OCI-LY3 (cell line): ENCODE results near the gene CFAP251.

Source experiments
- H2AFZ ChIP-seq: fragments of 200-600, 300-600 bp; shearing (Covaris generic); 2 replicates; pipeline ENCODE4 v1.6.0; 2014; ENCODE audit warnings: antibody characterized with exemption, low read depth, low read length
- H3K27ac ChIP-seq: fragments of 200-600, 300-600 bp; sonication (generic); 2 replicates; pipeline ENCODE4 v1.5.1; 2014; ENCODE audit warnings: mild to moderate bottlenecking, low read length, moderate library complexity, mixed read lengths
- H3K27me3 ChIP-seq: fragments of 200-600, 300-600 bp; sonication (generic); 2 replicates; pipeline ENCODE4 v1.6.1; 2014; ENCODE audit warnings: low read depth, low read length, mixed read lengths
- H3K36me3 ChIP-seq: fragments of 200-600, 300-600 bp; sonication (generic); replicated peaks from 2 replicates; pipeline ENCODE3; 2014; ENCODE audit warnings: low read depth, low read length, mixed read lengths
- H3K4me1 ChIP-seq: fragments of 300-600, 200-600 bp; sonication (generic); 2 replicates; pipeline ENCODE4 v1.6.1; 2014; ENCODE audit warnings: low read length, mixed read lengths
- H3K4me2 ChIP-seq: fragments of 200-600, 300-600 bp; sonication (generic); 2 replicates; pipeline ENCODE4 v1.6.1; 2014; ENCODE audit warnings: low read length, mixed read lengths
- H3K4me3 ChIP-seq: fragments of 300-600, 200-600 bp; sonication (generic); 2 replicates; pipeline ENCODE4 v1.5.1; 2014; ENCODE audit warnings: antibody characterized with exemption, mild to moderate bottlenecking, low read length, moderate library complexity
- H3K79me2 ChIP-seq: fragments of 300-600, 200-600 bp; shearing (Covaris generic); 2 replicates; pipeline ENCODE4 v1.6.1; 2014; ENCODE audit warnings: mild to moderate bottlenecking, low read length, mixed read lengths
- H3K9ac ChIP-seq: fragments of 300-600, 200-600 bp; shearing (Covaris generic); 2 replicates; pipeline ENCODE4 v1.6.0; 2014; ENCODE audit warnings: mild to moderate bottlenecking, low read length, moderate library complexity
- H3K9me3 ChIP-seq: fragments of 200-600, 300-600 bp; shearing (Covaris generic); 2 replicates; pipeline ENCODE4 v1.6.1; 2014; ENCODE audit warnings: low read length, mixed read lengths; ENCODE audit not compliant: insufficient read depth
- H4K20me1 ChIP-seq: fragments of 200-600, 300-600 bp; sonication (generic); 2 replicates; pipeline ENCODE4 v1.6.1; 2016; ENCODE audit warnings: low read length, mixed read lengths; ENCODE audit not compliant: insufficient read depth
- EZH2phosphoT487 ChIP-seq: fragments of 200-600 bp; shearing (Covaris generic); IDR thresholded peaks from 2 replicates; pipeline ENCODE4 v1.6.1; 2018; ENCODE audit warnings: antibody characterized with exemption, mixed run types, low read depth
- TF ChIP-seq, protein P1 (sequence below): fragments of 200-600, 300-600 bp; sonication (generic); IDR thresholded peaks from 2 replicates; pipeline ENCODE4 v1.5.1; 2014; ENCODE audit warnings: antibody characterized with exemption, low read length, low read depth

The CFAP251 gene

GRCh38 chr12:121934309-121934664, 15.9 kb downstream of the CFAP251 start:
- no peaks in the 10 kb centered on the region for H3K9me3 ChIP-seq
- H3K4me2 ChIP-seq, result no peak overlapping the region
- H3K79me2 ChIP-seq, result no peaks in the 10 kb centered on the region
- TF ChIP-seq EZH2phosphoT487, result no peak
- TF ChIP-seq, protein P1, sequence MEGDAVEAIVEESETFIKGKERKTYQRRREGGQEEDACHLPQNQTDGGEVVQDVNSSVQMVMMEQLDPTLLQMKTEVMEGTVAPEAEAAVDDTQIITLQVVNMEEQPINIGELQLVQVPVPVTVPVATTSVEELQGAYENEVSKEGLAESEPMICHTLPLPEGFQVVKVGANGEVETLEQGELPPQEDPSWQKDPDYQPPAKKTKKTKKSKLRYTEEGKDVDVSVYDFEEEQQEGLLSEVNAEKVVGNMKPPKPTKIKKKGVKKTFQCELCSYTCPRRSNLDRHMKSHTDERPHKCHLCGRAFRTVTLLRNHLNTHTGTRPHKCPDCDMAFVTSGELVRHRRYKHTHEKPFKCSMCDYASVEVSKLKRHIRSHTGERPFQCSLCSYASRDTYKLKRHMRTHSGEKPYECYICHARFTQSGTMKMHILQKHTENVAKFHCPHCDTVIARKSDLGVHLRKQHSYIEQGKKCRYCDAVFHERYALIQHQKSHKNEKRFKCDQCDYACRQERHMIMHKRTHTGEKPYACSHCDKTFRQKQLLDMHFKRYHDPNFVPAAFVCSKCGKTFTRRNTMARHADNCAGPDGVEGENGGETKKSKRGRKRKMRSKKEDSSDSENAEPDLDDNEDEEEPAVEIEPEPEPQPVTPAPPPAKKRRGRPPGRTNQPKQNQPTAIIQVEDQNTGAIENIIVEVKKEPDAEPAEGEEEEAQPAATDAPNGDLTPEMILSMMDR, result no peak
- H3K9ac ChIP-seq, result no peak overlapping the region
- H3K27me3 ChIP-seq, result no peaks in the 10 kb centered on the region
- no peak overlapping the region for H3K4me3 ChIP-seq
- peaks cover 3% of the 10 kb centered on the region for H3K36me3 ChIP-seq
- peaks cover 5% of the 10 kb centered on the region for H3K4me1 ChIP-seq
- H3K27ac ChIP-seq, result no peak overlapping the region
- no peak overlapping the region for H2AFZ ChIP-seq
- H4K20me1 ChIP-seq, result no peaks in the 10 kb centered on the region

DNA sequence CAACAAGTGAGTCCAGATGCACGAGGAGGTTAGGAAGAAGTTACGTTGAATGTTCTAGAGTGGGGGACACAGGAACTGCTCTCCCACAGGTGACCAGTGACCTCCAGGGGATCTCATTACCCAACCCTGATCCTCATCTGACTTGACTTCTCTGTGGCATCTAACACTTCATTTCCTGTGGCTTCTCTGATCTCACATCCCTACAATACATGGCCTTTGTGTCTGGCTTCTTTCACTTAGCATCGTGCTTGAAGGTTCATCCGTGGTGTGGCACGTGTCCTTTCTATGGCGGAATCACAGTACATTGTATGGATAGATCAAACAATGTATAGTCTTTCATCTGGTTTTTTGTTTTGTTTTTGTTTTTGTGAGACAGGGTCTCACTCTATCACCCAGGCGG, 19.3 kb downstream of the CFAP251 start:
- no peak overlapping the region for H3K9ac ChIP-seq
- TF ChIP-seq EZH2phosphoT487, result no peak
- TF ChIP-seq, protein P1, result no peak

GRCh38 chr12:121939186-121939585, 20.8 kb downstream of the CFAP251 start:
- Histone ChIP-seq H3K36me3 (peaks cover 3% of the 10 kb centered on the region), H3K4me1 (peaks cover 10% of the 10 kb centered on the region), H3K4me2 (peak overlapping the region; percentile 66), H3K27me3 (no peaks in the 10 kb centered on the region), H3K27ac (no peak overlapping the region), H4K20me1 (no peaks in the 10 kb centered on the region), H2AFZ (no peak overlapping the region), H3K79me2 (no peaks in the 10 kb centered on the region), H3K4me3 (peak overlapping the region; percentile 38), H3K9me3 (no peaks in the 10 kb centered on the region), H3K9ac (no peak overlapping the region)
- TF ChIP-seq, protein P1, result no peak
- TF ChIP-seq EZH2phosphoT487, result no peak

More for the DNA sequence above, 19.3 kb downstream of the CFAP251 start:
- H3K36me3 ChIP-seq, result peaks cover 3% of the 10 kb centered on the region
- no peak overlapping the region for H3K4me3 ChIP-seq
- peaks cover 10% of the 10 kb centered on the region for H3K4me1 ChIP-seq
- no peaks in the 10 kb centered on the region for H4K20me1 ChIP-seq
- no peaks in the 10 kb centered on the region for H3K9me3 ChIP-seq
- no peaks in the 10 kb centered on the region for H3K27me3 ChIP-seq
- H3K27ac ChIP-seq, result no peak overlapping the region
- no peak overlapping the region for H2AFZ ChIP-seq
- H3K4me2 ChIP-seq, result no peak overlapping the region
- no peaks in the 10 kb centered on the region for H3K79me2 ChIP-seq

DNA sequence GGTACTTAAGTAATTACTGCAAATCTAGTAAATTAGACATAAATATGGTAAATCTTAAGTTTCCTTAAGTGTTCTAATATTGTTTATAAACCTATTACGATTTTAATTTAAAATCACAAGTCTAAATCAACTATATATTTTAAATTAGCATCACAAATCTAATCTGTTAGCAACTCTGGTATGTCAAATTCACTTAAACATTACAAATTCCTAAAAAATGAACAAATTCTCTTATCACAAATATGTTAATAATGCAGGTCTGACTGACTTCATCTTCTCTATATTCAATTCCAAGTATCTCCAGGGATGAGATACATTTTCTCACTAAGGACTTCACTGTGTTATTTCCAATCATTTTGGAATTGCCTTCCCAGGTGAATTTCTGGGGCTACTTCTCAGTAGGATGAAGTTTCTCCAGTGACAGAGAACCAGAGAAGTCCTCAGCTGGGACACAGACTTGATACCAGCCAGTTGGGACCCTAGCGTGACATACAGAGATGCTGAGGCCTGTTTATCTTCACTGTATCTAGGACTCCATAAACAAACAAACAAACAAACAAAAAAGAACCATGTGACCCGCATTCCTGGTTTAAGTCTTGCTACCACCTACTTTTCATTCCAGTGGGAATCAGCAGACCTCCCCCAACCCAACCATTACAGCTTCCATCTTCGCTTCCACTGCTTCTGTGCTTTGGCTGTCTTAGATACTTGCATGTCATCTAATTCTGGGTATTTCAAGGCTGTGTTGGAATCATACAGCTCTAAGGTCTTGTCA, 21.8 kb downstream of the CFAP251 start:
- Histone ChIP-seq H3K36me3 (peaks cover 3% of the 10 kb centered on the region), H3K4me2 (no peak overlapping the region), H4K20me1 (no peaks in the 10 kb centered on the region), H3K4me3 (no peak overlapping the region), H2AFZ (no peak overlapping the region), H3K9ac (no peak overlapping the region), H3K9me3 (no peaks in the 10 kb centered on the region), H3K79me2 (no peaks in the 10 kb centered on the region), H3K27ac (no peak overlapping the region), H3K4me1 (peaks cover 10% of the 10 kb centered on the region), H3K27me3 (no peaks in the 10 kb centered on the region)
- TF ChIP-seq EZH2phosphoT487, result no peak
- TF ChIP-seq, protein P1, result no peak
